NCI-H345 treated with DMSO at 0.1 percent for 48 hours (cell line): ENCODE data around the gene RPN2.

Experiments
- DNase-seq: peaks from one replicate; lab custom pipeline; 2025; ENCODE audit not compliant: unreplicated experiment; lab: John Stamatoyannopoulos, UW

Gene RPN2

GRCh38 chr20:37262505-37262904 is 83.4 kb downstream of the RPN2 start:
- peak; percentile 47 for DNase-seq

DNA sequence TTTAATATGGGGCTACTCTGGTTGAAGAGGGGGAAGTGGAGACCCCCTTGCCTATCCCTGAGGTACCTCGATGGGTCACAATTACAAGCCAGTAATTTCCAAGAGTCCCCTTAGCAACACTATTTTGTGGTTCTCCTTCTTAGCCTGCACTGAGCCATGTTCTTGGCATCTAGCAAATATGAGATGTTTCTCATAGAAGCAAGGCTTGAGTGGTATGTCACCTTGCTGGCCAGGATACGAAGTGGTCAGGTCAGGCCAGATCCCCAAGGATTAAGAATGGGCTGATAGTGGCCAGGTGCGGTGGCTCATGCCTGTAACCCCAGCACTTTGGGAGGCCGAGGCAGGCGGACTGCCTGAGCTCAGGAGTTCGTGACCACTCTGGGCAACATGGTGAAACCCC is 84.6 kb downstream of the RPN2 start:
- no peak for DNase-seq

- no peak for DNase-seq
Observed at GRCh38 chr20:37265152-37265551, 86.0 kb downstream of the RPN2 start.

DNA sequence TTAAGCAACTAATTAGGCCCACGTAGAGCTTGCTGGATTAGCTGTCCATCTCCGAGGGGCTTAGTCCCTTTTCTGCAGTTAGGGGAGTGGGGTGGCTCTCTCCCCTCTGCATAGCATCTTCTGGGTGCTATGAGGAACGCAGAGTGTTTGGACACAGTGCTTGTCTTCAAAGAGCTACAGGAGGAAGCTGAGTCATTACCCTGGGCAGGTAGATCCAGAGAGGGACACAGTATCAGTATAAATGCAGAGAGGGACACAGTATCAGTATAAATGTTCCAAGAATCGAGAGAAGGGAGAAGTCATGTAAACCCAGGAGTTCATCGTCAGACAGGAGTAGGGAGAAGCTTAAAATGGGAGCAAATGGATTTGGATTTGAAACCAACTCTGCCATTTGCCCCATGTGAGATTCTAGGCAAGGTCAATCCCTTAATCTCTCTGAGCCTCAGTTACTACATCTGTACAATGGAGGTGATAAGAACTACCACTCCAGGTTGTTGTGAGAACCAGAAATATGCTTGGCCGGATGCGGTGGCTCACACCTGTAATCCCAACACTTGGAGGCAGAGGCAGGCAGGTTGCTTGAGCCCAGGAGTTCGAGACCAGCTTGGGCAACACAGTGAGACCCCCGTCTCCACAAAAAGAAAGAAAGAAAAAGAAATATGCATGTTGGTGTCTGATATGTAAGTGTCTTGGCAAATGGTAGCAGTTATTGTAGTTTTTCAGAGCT is 88.0 kb downstream of the RPN2 start:
- DNase-seq, result no peak

DNA sequence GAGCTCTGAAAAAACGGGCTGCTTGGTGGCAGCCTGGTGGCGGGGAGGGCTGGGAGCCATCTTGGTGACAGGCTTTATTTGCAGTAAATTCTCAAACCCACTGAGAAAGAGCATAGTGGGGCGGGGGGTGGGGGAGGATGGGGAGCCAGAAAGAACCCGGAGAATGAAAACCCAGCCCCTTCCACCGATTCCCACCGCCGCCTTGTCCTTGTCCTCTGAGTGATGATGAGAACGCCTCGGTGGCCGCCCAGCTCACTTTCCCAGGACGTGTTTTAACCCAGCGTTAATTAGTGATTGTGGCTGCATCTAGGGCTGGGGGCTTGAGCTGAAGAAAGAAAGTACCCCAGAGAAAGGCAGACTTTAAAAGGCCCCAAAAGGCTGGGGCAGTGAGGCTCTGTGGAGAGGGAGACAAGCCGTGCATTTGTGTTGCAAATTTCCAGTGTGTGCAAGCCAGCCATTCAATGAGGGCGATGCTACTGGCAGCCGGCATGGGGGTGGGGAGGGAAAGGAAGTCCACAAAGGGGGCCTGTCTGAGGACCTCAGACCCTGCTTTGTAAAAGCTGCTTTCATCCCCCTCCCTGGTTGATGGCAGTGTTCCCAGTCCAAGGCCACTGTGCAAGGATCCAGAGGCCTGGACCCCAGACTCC is 88.7 kb downstream of the RPN2 start:
- DNase-seq, result no peak

DNA sequence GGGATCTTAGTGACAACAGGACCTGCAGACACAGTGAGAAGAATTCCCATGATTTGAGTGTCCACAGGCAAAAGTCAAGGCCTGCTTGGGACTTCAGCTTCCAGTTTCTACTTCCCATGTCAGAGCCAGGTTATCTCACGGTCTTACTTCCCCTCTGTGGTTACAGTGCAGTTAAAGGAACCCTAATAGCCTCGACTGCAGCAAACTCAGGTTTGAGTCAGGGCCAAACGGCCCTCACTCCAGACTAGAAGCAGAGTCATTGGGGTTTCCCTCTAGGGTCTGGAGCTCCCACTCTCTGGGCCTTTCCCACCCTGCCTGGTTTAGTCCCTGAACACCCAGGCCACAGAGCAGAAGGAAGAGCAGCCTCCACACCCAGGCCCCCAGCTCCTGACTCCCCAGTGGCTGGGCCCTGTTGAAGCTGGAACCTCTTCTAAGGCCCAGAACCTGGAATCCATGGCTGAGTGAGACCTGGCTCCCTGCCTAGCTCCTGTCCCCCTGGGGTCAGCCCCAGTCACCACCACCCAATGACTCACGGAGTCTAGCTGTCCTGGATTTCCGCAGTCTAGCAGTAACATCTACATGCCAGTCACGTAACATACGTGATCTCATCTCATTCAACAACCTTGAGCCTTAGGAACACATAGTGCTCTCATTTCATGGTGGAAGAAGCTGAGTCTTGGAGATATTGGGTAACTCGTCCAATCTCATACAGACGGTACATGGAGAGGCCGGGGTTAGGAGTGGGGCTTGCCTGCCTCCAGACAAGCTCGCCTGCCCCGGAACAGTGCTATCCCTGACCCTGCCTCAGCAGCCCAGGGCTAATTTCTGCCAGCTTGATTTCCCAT is 91.7 kb downstream of the RPN2 start:
- no peak for DNase-seq

DNA sequence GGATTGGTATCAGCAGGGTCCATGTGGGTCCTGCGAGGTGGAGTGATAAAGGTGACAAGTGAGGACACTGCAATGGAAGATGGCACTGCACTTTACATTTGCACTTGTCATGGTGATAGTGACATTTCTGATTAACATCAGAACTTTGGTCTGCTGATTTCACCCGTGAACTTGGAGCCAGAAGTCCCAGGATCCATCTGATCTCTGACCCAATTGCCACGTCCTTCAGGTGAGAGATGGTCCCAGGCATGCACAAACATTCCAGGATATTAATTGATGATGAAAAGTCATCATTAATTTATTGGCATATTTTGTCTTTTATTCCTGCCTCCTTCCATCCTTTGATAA is 92.3 kb downstream of the RPN2 start:
- no peak for DNase-seq

DNA sequence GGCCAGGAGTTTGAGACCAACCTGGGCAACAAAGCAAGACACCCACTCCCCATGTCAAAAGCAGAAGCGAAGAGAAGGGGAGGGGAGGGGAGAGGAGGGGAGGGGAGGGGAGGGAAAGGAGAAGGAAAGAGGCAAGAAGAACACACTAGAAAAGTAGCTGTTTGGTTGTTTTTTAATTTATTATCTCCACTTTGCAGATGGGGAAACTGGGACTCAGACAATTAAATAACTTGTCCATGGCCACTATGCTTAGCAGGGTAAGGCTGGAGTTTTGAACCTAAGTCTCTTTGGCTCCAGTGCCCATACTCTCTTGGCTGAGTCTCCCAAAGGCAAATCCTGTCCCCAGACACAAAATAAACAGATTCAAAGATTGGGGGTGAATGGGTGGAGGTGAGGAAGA is 94.9 kb downstream of the RPN2 start:
- DNase-seq, result no peak

- no peak for DNase-seq
Observed at GRCh38 chr20:37274851-37275524, 95.9 kb downstream of the RPN2 start.

- no peak for DNase-seq
Observed at GRCh38 chr20:37276494-37277252, 97.5 kb downstream of the RPN2 start.

DNA sequence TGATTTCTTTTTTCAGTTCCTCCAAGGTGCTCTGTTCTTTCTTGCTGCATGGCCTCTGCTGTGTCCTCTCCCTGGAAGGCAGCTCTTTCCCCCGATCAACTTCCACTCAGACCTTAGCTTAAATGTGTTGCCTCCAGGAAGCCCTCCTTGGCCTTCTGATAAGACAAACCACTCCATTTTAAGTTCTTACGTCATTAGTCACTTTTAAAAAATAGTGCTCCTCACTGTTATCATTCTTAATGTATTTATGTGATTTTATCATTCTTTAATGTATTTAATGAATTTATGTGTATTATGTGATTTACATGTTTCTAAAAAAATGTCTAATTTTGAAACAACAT is 98.1 kb downstream of the RPN2 start:
- DNase-seq, result no peak

DNA sequence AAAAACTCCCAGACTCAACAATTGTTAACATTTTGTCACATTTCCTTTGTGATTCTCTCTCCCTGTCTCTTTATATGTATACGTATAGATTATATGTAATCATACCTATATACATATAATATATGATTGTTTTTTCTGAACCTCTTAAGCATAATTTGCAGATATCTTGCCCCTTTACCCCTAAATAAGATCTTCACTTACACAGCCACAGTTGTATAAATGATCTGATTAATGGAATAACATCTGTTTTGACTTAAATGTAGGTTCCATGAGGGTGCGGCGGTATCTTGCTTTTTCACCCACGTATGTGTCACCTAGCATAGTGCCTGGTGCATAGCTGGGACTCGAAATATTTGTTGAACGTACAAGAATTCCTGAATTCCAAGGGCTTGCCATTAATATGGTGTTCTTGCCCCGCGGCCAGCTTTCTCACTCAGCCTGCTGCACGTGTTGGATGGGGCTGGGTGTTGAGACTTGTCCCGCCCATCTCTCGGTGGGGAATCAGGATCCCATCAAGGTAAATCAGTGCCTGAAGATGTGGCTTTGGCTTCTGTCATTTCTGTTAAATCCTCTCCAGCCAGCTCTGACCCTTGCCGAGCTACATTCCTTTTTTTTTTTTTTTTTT is 99.9 kb downstream of the RPN2 start:
- no peak for DNase-seq

DNA sequence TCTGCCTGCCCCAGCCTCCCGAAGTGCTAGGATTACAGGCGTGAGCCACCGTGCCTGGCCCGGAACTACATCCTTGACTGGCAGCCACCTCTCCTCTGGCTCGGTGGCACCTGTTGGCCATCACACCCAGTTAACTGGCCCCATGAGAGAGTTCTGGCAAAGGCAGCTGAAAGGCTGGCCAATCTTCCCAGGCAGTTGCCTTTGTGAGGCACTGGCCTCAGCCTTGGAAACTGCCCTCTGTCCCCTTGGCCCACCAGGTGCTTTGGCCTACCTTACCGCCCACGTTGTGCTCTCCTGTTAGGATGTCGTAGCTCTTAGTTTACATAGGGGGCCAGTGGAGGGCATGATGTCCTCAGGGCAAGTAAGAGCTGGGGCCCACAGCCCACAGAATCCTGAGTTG is 100.7 kb downstream of the RPN2 start:
- no peak for DNase-seq

DNA sequence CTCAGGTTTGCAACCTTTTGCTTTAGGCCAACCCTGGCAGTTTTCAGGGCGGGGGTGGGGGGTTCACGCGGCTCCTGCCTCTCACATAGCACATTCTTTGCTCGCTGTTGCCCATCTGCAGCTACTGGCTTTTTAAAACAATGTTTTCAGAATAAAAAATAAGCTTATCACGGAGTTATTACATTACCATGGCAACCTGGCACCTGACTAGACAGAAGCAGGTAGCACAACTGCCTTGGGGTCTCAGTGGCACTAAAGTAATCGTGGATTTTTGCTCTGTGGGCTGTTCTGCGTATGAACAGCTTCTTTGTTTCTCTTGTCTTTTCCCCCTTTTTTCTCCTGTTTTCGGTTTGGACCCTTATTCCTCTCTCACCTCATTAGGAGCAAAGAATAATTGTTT is 101.3 kb downstream of the RPN2 start:
- no peak for DNase-seq

DNA sequence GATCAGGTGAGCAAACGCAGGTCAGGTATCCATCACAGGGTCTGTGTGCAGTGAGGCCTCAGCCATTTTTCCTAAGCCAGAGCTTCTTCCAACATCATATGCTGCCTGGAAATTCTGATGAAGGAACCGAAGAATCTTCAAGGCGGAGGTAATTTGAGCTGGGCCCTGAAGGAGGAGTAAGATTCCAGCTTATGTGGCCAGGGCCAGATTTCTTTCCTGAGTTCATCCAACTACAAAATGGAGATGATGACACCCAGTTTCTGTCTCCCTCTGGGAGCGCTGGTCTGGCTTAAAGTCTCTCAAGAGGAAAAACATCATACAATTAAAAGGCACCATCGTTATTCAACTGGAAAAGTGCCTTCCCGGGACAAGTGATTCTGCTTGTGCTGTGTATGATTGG is 103.4 kb downstream of the RPN2 start:
- DNase-seq, result no peak

- DNase-seq, result no peak
Observed at GRCh38 chr20:37283530-37284195, 104.5 kb downstream of the RPN2 start.

GRCh38 chr20:37284691-37285161 is 105.6 kb downstream of the RPN2 start:
- no peak for DNase-seq

- peak; percentile 92 for DNase-seq
Observed at GRCh38 chr20:37285664-37286374, 106.7 kb downstream of the RPN2 start.

- no peak for DNase-seq
Observed at GRCh38 chr20:37288091-37288490, 109.0 kb downstream of the RPN2 start.
